ENCODE data around the gene ANKRD50. TPM values are rescaled to one million over a fixed set of nuclear protein-coding genes. Genes with fewer than 3 reads are reported as not detected.
A peak's percentile ranks its signal among the peaks of the same experiment; 100 is the strongest.

Gene ANKRD50
- total and polyA plus RNA-seq, 2 of the 13 experiments (the other 11 are each of a cell fraction or from before 2014, with no cell fraction given): 2.4 to 4.4 TPM

GRCh38 chr4:124705393-124705792 lies 7.1 kb downstream of the ANKRD50 start:
- ChIA-PET CTCF (ENCODE audit: low intra/inter-chr PET ratio, low total read pairs) (no interaction called here), POLR2A (no interaction called here)
- Histone ChIP-seq H3K4me3 (replicated peaks in 1 of 3; ENCODE audit: insufficient read depth in 1 of 3, low read depth in 2 of 3, low read length in 3 of 3) (no peak overlapping the region), H2AFZ (ENCODE audit: low read length) (no peak overlapping the region), H3K9ac (ENCODE audit: insufficient read depth, low read depth, low read length) (no peak overlapping the region), H3K27me3 (ENCODE audit: control insufficient read depth in 1 of 2, insufficient read depth in 2 of 2, low read length in 2 of 2) (no peaks in the 10 kb centered on the region), H3K4me1 (ENCODE audit: insufficient read depth, low read length) (peaks cover 45% of the 10 kb centered on the region), H3K36me3 (replicated peaks in 1 of 2; ENCODE audit: control insufficient read depth in 1 of 2, insufficient read depth in 2 of 2, low read length in 2 of 2) (no peaks in the 10 kb centered on the region), H3K79me2 (ENCODE audit: insufficient read depth, low read length) (peaks cover 9% of the 10 kb centered on the region), H4K20me1 (ENCODE audit: insufficient read depth, low read length) (no peaks in the 10 kb centered on the region), H3K9me3 (ENCODE audit: low read length) (no peaks in the 10 kb centered on the region), H3K4me2 (ENCODE audit: low read depth, low read length) (no peak overlapping the region), H3K27ac (ENCODE audit: extremely low read length, insufficient read depth, low read length) (no peak overlapping the region)
- no peak for FAIRE-seq
- in situ Hi-C loops (cut with HindIII; ENCODE audit: extremely low pct_ligation_motif_present, low pct_unique_long_range_greater_than_20kb): no loop called here
- no TSS peak for BruUV-seq (replicated peaks)
- TF ChIP-seq PAF1 (CRISPR knock-in tag; IDR thresholded peaks at IDR 0.05): no peak
- TF ChIP-seq, protein P1, sequence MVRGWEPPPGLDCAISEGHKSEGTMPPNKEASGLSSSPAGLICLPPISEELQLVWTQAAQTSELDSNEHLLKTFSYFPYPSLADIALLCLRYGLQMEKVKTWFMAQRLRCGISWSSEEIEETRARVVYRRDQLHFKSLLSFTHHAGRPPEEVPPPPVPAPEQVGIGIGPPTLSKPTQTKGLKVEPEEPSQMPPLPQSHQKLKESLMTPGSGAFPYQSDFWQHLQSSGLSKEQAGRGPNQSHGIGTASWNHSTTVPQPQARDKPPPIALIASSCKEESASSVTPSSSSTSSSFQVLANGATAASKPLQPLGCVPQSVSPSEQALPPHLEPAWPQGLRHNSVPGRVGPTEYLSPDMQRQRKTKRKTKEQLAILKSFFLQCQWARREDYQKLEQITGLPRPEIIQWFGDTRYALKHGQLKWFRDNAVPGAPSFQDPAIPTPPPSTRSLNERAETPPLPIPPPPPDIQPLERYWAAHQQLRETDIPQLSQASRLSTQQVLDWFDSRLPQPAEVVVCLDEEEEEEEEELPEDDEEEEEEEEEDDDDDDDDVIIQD (CRISPR knock-in tag; IDR thresholded peaks at IDR 0.05; ENCODE audit: low read depth): peak; percentile 52; the same call in 1 of the 2 replicates
- no peak for TF ChIP-seq IKZF4 (CRISPR knock-in tag; IDR thresholded peaks at IDR 0.05; ENCODE audit: borderline replicate concordance, low read depth, not compliant biosample characterization)
- 59% methylated on average over 2 of the region's 2 CpGs for WGBS (ENCODE audit: low lambda C conversion rate)
- no peak for DNase-seq (ENCODE audit: low spot score)
- ATAC-seq: no peak
- intact Hi-C loops (cut with micrococcal nuclease; ENCODE audit: unreplicated experiment): no loop called here

GRCh38 chr4:124703154-124703553 lies 9.4 kb downstream of the ANKRD50 start:
- ChIA-PET POLR2A (no interaction called here), CTCF (ENCODE audit: low intra/inter-chr PET ratio, low total read pairs) (no interaction called here)
- ATAC-seq (no peak), FAIRE-seq (no peak), DNase-seq (ENCODE audit: low spot score) (no peak)
- Histone ChIP-seq H3K27me3 (ENCODE audit: control insufficient read depth in 1 of 2, insufficient read depth in 2 of 2, low read length in 2 of 2) (no peaks in the 10 kb centered on the region), H2AFZ (ENCODE audit: low read length) (no peak overlapping the region), H3K79me2 (ENCODE audit: insufficient read depth, low read length) (no peaks in the 10 kb centered on the region), H3K9me3 (ENCODE audit: low read length) (no peaks in the 10 kb centered on the region), H3K4me3 (replicated peaks in 1 of 3; ENCODE audit: insufficient read depth in 1 of 3, low read depth in 2 of 3, low read length in 3 of 3) (no peak overlapping the region), H3K4me1 (ENCODE audit: insufficient read depth, low read length) (peaks cover 25% of the 10 kb centered on the region), H3K9ac (ENCODE audit: insufficient read depth, low read depth, low read length) (no peak overlapping the region), H3K4me2 (ENCODE audit: low read depth, low read length) (no peak overlapping the region), H3K36me3 (replicated peaks in 1 of 2; ENCODE audit: control insufficient read depth in 1 of 2, insufficient read depth in 2 of 2, low read length in 2 of 2) (no peaks in the 10 kb centered on the region), H4K20me1 (ENCODE audit: insufficient read depth, low read length) (no peaks in the 10 kb centered on the region), H3K27ac (ENCODE audit: extremely low read length, insufficient read depth, low read length) (no peak overlapping the region)
- WGBS (ENCODE audit: low lambda C conversion rate): 96% methylated on average over 6 of the region's 6 CpGs
- BruUV-seq (replicated peaks): no TSS peak
- intact Hi-C loops (cut with micrococcal nuclease; ENCODE audit: unreplicated experiment) (no loop called here), in situ Hi-C loops (cut with HindIII; ENCODE audit: extremely low pct_ligation_motif_present, low pct_unique_long_range_greater_than_20kb) (no loop called here)
- TF ChIP-seq XRCC5 (optimal IDR thresholded peaks at IDR 0.05; ENCODE audit: low read length): no peak
- TF ChIP-seq, protein P2, sequence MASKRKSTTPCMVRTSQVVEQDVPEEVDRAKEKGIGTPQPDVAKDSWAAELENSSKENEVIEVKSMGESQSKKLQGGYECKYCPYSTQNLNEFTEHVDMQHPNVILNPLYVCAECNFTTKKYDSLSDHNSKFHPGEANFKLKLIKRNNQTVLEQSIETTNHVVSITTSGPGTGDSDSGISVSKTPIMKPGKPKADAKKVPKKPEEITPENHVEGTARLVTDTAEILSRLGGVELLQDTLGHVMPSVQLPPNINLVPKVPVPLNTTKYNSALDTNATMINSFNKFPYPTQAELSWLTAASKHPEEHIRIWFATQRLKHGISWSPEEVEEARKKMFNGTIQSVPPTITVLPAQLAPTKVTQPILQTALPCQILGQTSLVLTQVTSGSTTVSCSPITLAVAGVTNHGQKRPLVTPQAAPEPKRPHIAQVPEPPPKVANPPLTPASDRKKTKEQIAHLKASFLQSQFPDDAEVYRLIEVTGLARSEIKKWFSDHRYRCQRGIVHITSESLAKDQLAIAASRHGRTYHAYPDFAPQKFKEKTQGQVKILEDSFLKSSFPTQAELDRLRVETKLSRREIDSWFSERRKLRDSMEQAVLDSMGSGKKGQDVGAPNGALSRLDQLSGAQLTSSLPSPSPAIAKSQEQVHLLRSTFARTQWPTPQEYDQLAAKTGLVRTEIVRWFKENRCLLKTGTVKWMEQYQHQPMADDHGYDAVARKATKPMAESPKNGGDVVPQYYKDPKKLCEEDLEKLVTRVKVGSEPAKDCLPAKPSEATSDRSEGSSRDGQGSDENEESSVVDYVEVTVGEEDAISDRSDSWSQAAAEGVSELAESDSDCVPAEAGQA (IDR thresholded peaks at IDR 0.05; ENCODE audit: low read depth): no peak
- TF ChIP-seq, protein P2 (CRISPR knock-in tag; IDR thresholded peaks at IDR 0.05; ENCODE audit: borderline replicate concordance): no peak
- TF ChIP-seq NAIF1 (CRISPR knock-in tag; IDR thresholded peaks at IDR 0.05; ENCODE audit: borderline replicate concordance): no peak
- TF ChIP-seq FOXP1 (IDR thresholded peaks at IDR 0.05): no peak
- TF ChIP-seq FOXP1 (CRISPR knock-in tag; IDR thresholded peaks at IDR 0.05): no peak
- no peak for TF ChIP-seq ZNF605 (CRISPR knock-in tag; IDR thresholded peaks at IDR 0.05)
- TF ChIP-seq, protein P3, sequence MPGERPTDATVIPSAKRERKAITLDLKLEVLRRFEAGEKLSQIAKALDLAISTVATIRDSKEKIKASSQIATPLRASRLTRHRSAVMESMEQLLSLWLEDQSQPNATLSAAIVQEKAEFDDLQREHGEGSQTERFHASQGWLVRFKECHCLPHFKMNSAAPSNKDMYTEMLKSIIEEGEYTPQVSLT (CRISPR knock-in tag; IDR thresholded peaks at IDR 0.05; ENCODE audit: borderline replicate concordance, low read depth): no peak
